Measurements from ENCODE around the gene MCM3.

MCM3 gene

GRCh38 chr6:52263709-52264540 lies 20.6 kb downstream of the MCM3 start:
- Histone ChIP-seq H3K9me3 (ENCODE audit: control insufficient read depth, insufficient read depth, low read length) (no peaks in the 10 kb centered on the region), H3K27me3 (ENCODE audit: control insufficient read depth, insufficient read depth, low read length) (no peaks in the 10 kb centered on the region), H3K4me3 (ENCODE audit: low read depth, low read length) (no peak overlapping the region), H3K36me3 (ENCODE audit: control insufficient read depth, insufficient read depth, low read length) (peaks cover 51% of the 10 kb centered on the region), H3K4me1 (ENCODE audit: control insufficient read depth, insufficient read depth, low read length) (no peaks in the 10 kb centered on the region), H3K9ac (ENCODE audit: low read depth, low read length) (no peak overlapping the region)

GRCh38 chr6:52262620-52263344 lies 21.8 kb downstream of the MCM3 start:
- H3K9me3 ChIP-seq (ENCODE audit: control insufficient read depth, insufficient read depth, low read length) = no peaks in the 10 kb centered on the region
- no peak overlapping the region for H3K9ac ChIP-seq (ENCODE audit: low read depth, low read length)
- H3K4me3 ChIP-seq (ENCODE audit: low read depth, low read length) = no peak overlapping the region
- no peaks in the 10 kb centered on the region for H3K4me1 ChIP-seq (ENCODE audit: control insufficient read depth, insufficient read depth, low read length)
- H3K27me3 ChIP-seq (ENCODE audit: control insufficient read depth, insufficient read depth, low read length) = no peaks in the 10 kb centered on the region
- H3K36me3 ChIP-seq (ENCODE audit: control insufficient read depth, insufficient read depth, low read length) = peaks cover 43% of the 10 kb centered on the region

GRCh38 chr6:52261229-52261628 lies 23.3 kb downstream of the MCM3 start:
- Histone ChIP-seq H3K27me3 (ENCODE audit: control insufficient read depth, insufficient read depth, low read length) (no peaks in the 10 kb centered on the region), H3K9me3 (ENCODE audit: control insufficient read depth, insufficient read depth, low read length) (no peaks in the 10 kb centered on the region), H3K4me3 (ENCODE audit: low read depth, low read length) (no peak overlapping the region), H3K36me3 (ENCODE audit: control insufficient read depth, insufficient read depth, low read length) (peaks cover 38% of the 10 kb centered on the region), H3K4me1 (ENCODE audit: control insufficient read depth, insufficient read depth, low read length) (no peaks in the 10 kb centered on the region), H3K9ac (ENCODE audit: low read depth, low read length) (no peak overlapping the region)

GRCh38 chr6:52260634-52261033 lies 23.9 kb downstream of the MCM3 start:
- no peaks in the 10 kb centered on the region for H3K27me3 ChIP-seq (ENCODE audit: control insufficient read depth, insufficient read depth, low read length)
- H3K36me3 ChIP-seq (ENCODE audit: control insufficient read depth, insufficient read depth, low read length) = peaks cover 32% of the 10 kb centered on the region
- no peaks in the 10 kb centered on the region for H3K9me3 ChIP-seq (ENCODE audit: control insufficient read depth, insufficient read depth, low read length)
- H3K4me3 ChIP-seq (ENCODE audit: low read depth, low read length) = no peak overlapping the region
- no peaks in the 10 kb centered on the region for H3K4me1 ChIP-seq (ENCODE audit: control insufficient read depth, insufficient read depth, low read length)
- H3K9ac ChIP-seq (ENCODE audit: low read depth, low read length) = no peak overlapping the region

- no peaks in the 10 kb centered on the region for H3K36me3 ChIP-seq (ENCODE audit: control insufficient read depth, insufficient read depth, low read length)
- no peaks in the 10 kb centered on the region for H3K27me3 ChIP-seq (ENCODE audit: control insufficient read depth, insufficient read depth, low read length)
- no peak overlapping the region for H3K4me3 ChIP-seq (ENCODE audit: low read depth, low read length)
- H3K4me1 ChIP-seq (ENCODE audit: control insufficient read depth, insufficient read depth, low read length) = peaks cover 2% of the 10 kb centered on the region
- H3K9me3 ChIP-seq (ENCODE audit: control insufficient read depth, insufficient read depth, low read length) = no peaks in the 10 kb centered on the region
- H3K9ac ChIP-seq (ENCODE audit: low read depth, low read length) = no peak overlapping the region
Measured at GRCh38 chr6:52255434-52255833, 29.1 kb downstream of the MCM3 start.

- no peaks in the 10 kb centered on the region for H3K27me3 ChIP-seq (ENCODE audit: control insufficient read depth, insufficient read depth, low read length)
- H3K36me3 ChIP-seq (ENCODE audit: control insufficient read depth, insufficient read depth, low read length) = no peaks in the 10 kb centered on the region
- no peak overlapping the region for H3K4me3 ChIP-seq (ENCODE audit: low read depth, low read length)
- no peaks in the 10 kb centered on the region for H3K9me3 ChIP-seq (ENCODE audit: control insufficient read depth, insufficient read depth, low read length)
- no peak overlapping the region for H3K9ac ChIP-seq (ENCODE audit: low read depth, low read length)
- peaks cover 2% of the 10 kb centered on the region for H3K4me1 ChIP-seq (ENCODE audit: control insufficient read depth, insufficient read depth, low read length)
Measured at GRCh38 chr6:52254731-52255378, 29.7 kb downstream of the MCM3 start.

GRCh38 chr6:52253494-52253893 lies 31.0 kb downstream of the MCM3 start:
- Histone ChIP-seq H3K4me3 (ENCODE audit: low read depth, low read length) (no peak overlapping the region), H3K36me3 (ENCODE audit: control insufficient read depth, insufficient read depth, low read length) (no peaks in the 10 kb centered on the region), H3K9me3 (ENCODE audit: control insufficient read depth, insufficient read depth, low read length) (no peaks in the 10 kb centered on the region), H3K27me3 (ENCODE audit: control insufficient read depth, insufficient read depth, low read length) (no peaks in the 10 kb centered on the region), H3K9ac (ENCODE audit: low read depth, low read length) (no peak overlapping the region), H3K4me1 (ENCODE audit: control insufficient read depth, insufficient read depth, low read length) (peaks cover 2% of the 10 kb centered on the region)

- Histone ChIP-seq H3K36me3 (ENCODE audit: control insufficient read depth, insufficient read depth, low read length) (no peaks in the 10 kb centered on the region), H3K4me3 (ENCODE audit: low read depth, low read length) (no peak overlapping the region), H3K9ac (ENCODE audit: low read depth, low read length) (no peak overlapping the region), H3K4me1 (ENCODE audit: control insufficient read depth, insufficient read depth, low read length) (peaks cover 2% of the 10 kb centered on the region), H3K9me3 (ENCODE audit: control insufficient read depth, insufficient read depth, low read length) (no peaks in the 10 kb centered on the region), H3K27me3 (ENCODE audit: control insufficient read depth, insufficient read depth, low read length) (no peaks in the 10 kb centered on the region)
Measured at GRCh38 chr6:52251113-52251512, 33.4 kb downstream of the MCM3 start.

- H3K36me3 ChIP-seq (ENCODE audit: control insufficient read depth, insufficient read depth, low read length) = no peaks in the 10 kb centered on the region
Measured at GRCh38 chr6:52249078-52249477, 35.5 kb downstream of the MCM3 start.

GRCh38 chr6:52245425-52245824 lies 39.1 kb downstream of the MCM3 start:
- Histone ChIP-seq H3K4me3 (ENCODE audit: low read depth, low read length) (no peak overlapping the region), H3K9ac (ENCODE audit: low read depth, low read length) (no peak overlapping the region), H3K9me3 (ENCODE audit: control insufficient read depth, insufficient read depth, low read length) (no peaks in the 10 kb centered on the region), H3K36me3 (ENCODE audit: control insufficient read depth, insufficient read depth, low read length) (no peaks in the 10 kb centered on the region), H3K27me3 (ENCODE audit: control insufficient read depth, insufficient read depth, low read length) (no peaks in the 10 kb centered on the region), H3K4me1 (ENCODE audit: control insufficient read depth, insufficient read depth, low read length) (no peaks in the 10 kb centered on the region)

More at GRCh38 chr6:52249078-52249477, 35.5 kb downstream of the MCM3 start:
- no peaks in the 10 kb centered on the region for H3K27me3 ChIP-seq (ENCODE audit: control insufficient read depth, insufficient read depth, low read length)
- H3K4me1 ChIP-seq (ENCODE audit: control insufficient read depth, insufficient read depth, low read length) = peaks cover 2% of the 10 kb centered on the region
- H3K4me3 ChIP-seq (ENCODE audit: low read depth, low read length) = no peak overlapping the region
- no peaks in the 10 kb centered on the region for H3K9me3 ChIP-seq (ENCODE audit: control insufficient read depth, insufficient read depth, low read length)
- H3K9ac ChIP-seq (ENCODE audit: low read depth, low read length) = no peak overlapping the region

- Histone ChIP-seq H3K9ac (ENCODE audit: low read depth, low read length) (no peak within 1 kb of the TSS), H3K9me3 (ENCODE audit: control insufficient read depth, insufficient read depth, low read length) (no peaks in the 10 kb centered on the region), H3K4me1 (ENCODE audit: control insufficient read depth, insufficient read depth, low read length) (no peaks in the 10 kb centered on the region), H3K36me3 (ENCODE audit: control insufficient read depth, insufficient read depth, low read length) (no peaks in the 10 kb centered on the region), H3K4me3 (ENCODE audit: low read depth, low read length) (no peak within 1 kb of the TSS), H3K27me3 (ENCODE audit: control insufficient read depth, insufficient read depth, low read length) (no peaks in the 10 kb centered on the region)
Measured at GRCh38 chr6:52244400-52244799, 40.1 kb downstream of the MCM3 start, which contains the start of gene IL17F. Gene IL17F, minus strand, starts transcription at chr6:52244500. Its CDS starts 71 bp downstream, at chr6:52244429.

All from iPS-15b (cell line).